ENCODE measurements around the gene FBXO3.
A peak's percentile ranks its signal among the peaks of the same experiment; 100 is the strongest.
"Not testable (repeated sequence)": the region's sequence is repeated elsewhere in the genome, so short reads cannot be mapped to it uniquely, and the experiment has no call there.

Gene FBXO3

GRCh38 chr11:33725496-33725895 lies 48.8 kb downstream of the FBXO3 start:
- no peak for DNase-seq

DNA sequence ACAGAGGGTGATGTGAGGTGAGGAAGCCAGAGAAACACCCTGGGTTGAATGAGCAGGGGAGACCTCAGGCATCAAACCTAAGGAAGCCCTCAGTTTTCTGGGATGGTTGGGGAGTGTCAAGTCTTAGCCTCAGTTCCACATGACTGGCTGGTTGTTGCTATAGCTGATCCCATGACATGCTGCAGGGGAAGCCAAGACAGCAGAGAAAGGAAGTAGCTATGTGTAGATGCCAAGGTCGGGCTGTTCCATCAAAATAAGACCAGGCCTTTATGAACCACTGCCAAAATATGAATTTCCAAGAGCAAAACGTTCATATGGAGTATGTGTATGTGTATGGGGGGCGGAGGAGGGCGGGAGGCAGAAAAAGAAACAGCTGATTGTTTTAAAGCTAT lies 49.7 kb downstream of the FBXO3 start:
- no peak for DNase-seq

DNA sequence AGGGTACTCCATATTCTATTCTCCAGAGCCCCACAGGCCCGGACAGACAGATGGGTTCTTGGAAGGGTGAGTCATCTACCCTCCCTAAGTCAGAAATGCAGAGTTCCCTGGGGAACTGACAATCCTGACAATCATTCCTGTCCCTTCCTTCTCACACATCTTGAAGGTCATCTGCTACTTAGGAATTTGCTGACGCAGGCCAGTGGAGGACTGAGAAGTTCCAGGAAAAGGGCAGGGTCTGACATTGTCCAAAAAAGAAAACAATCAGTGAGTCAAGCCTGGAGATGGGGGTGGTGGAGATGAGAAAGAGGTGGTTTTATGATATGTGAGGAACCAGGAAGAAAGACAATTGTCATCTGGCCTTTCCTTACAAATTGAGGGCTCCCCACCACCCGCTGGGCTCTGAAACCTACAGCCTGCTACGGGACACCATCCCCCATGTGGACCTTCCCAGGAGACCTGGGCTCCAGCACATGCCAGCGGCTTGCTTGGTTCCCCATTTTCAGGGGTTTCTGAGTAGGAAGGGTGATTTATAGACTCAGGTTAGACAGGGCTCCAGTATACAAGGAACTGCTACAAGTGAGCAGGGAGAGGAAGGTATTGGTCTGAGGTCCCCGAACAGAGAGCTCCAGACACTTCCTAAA lies 51.0 kb downstream of the FBXO3 start:
- no peak for DNase-seq

DNA sequence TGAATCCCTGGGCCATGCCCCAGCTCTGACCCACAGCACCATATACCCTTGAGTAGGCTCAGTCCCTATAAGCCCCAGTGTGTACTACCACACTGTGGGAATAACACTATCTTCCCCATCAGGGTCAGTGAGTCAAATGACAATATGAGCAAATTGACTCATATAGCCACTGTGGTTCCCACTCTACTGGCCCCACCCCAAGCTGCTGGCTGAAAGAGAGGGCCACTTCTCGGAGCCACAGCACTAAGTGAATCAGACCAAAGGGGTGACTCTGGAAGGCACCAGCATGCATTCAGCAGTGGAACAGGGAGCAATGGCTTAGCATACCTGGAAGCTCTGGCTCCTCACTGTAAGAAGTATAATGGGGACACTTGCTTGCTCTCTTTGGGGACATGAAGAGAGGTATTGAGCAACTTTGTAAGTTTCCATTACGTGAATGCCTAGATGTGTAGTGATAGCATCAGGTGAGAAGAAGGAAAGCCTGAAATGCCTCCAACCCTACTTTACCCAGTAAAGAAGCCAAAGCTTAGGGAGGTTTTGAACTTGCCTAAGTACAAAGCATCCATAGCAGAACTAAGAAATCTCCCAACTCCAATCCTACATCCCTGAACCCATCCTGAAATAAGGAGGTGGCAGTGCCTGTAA lies 51.6 kb downstream of the FBXO3 start:
- DNase-seq = peak; percentile 22

GRCh38 chr11:33721984-33722383 lies 52.3 kb downstream of the FBXO3 start:
- no peak for DNase-seq

DNA sequence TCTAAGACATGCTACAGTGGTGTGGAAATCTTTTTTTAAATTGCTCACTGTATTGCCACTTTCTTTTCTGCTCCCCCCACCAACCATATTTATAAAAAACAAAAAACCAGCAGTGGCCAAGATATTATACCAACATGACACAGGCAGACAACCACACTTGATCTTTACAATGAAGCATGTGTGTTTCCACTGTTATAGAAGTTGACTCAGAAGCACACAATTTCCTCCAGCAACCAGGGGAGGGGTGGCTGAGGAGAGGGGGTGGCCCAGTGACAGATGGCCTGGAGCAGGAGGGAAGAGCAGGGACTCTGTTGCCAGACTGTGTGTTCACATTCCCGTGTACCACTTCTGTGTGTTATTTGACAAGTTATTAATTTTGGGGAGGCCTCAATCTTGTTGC lies 52.9 kb downstream of the FBXO3 start:
- DNase-seq = no peak

DNA sequence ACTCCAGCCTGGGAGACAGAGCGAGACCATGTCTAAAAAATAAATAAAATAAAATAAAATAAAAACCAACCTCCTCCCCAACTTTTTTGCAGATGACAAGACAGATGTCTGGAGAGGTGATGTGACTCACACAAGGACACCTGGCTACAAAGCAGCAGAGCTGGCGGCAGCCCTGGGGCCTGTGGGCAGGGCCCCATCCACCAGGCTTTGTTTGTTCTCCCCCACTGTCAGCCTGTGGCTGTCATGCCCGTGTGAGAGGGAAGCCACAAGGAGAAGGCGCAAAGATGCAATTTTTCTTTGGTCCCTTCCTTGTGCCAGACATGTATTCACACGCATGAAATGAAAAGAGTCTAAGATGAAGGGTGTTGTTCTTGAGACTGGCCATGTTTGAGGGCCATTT lies 54.7 kb downstream of the FBXO3 start:
- DNase-seq = no peak

DNA sequence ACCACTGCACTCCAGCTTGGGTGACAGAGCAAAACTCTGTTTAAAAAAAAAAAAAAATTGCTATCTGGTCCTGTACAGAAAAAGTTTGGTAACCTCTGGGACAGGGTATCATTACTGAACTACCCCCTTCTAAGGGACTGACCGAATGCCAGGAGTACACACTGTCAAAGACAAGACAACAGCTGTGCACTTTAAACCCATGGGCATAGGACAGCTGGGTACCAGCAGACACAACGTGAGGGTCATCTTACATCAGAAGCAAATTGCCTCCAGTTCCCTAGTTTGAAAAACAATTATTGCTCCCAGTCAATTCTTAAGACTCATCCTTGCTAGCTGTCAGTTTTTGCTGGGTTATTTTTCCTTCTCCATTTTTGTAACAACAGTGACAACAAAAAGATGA lies 55.9 kb downstream of the FBXO3 start:
- no peak for DNase-seq

GRCh38 chr11:33716243-33716642 lies 58.1 kb downstream of the FBXO3 start:
- no peak for DNase-seq

GRCh38 chr11:33713856-33714398 lies 60.4 kb downstream of the FBXO3 start:
- no peak for DNase-seq

- DNase-seq = no peak
These were observed 61.0 kb downstream of the FBXO3 start for GRCh38 chr11:33713151-33713855.

- no peak for DNase-seq
These were observed 61.9 kb downstream of the FBXO3 start for GRCh38 chr11:33712436-33712835.

- no peak for DNase-seq
These were observed 64.9 kb downstream of the FBXO3 start for GRCh38 chr11:33709466-33709865.

GRCh38 chr11:33708985-33709384 lies 65.3 kb downstream of the FBXO3 start:
- DNase-seq = no peak

GRCh38 chr11:33707831-33708230 lies 66.5 kb downstream of the FBXO3 start:
- DNase-seq = not testable (repeated sequence)

DNA sequence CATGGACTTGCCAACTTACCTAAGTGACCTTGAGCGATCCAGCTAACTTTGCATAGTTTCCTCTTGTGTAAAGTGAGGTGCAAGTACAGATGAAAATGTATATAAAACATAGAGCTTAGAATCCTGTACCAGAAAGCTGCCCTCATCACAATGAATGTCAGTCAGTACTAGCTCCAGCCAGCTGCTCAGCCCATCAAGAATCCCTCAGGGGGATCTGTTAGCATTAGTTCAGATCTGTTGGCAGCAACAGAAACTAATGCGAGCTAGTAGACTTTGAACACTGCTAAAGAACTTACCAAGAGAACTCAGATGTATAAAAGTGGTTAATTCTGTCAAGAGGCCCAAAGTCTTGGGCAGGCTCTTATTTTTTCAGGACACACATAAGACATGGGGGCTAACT lies 67.4 kb downstream of the FBXO3 start:
- DNase-seq = no peak

- DNase-seq = no peak
These were observed 67.8 kb downstream of the FBXO3 start for GRCh38 chr11:33706546-33706945.

GRCh38 chr11:33704240-33705002 lies 69.9 kb downstream of the FBXO3 start:
- no peak for DNase-seq

GRCh38 chr11:33703788-33704187 lies 70.5 kb downstream of the FBXO3 start:
- no peak for DNase-seq

DNA sequence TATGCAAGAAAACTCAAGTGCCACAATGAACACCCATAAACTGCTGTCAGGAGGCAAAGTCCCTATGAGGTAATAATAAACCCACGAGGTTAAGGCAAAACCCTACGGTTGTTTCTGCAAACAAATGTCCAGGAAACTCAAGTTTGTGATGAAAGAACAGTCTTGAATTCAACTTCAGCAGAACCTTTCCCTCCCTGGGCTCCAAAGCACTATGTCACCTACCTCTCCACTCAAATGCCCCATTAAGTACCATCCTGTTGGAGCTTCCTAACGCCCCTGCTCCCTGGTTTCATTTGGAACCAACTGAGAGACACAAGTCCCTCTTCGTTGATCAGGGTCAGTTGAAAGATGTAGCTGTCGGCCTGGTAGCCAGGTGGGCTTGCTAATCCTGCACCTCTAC lies 71.1 kb downstream of the FBXO3 start:
- DNase-seq = no peak

DNA sequence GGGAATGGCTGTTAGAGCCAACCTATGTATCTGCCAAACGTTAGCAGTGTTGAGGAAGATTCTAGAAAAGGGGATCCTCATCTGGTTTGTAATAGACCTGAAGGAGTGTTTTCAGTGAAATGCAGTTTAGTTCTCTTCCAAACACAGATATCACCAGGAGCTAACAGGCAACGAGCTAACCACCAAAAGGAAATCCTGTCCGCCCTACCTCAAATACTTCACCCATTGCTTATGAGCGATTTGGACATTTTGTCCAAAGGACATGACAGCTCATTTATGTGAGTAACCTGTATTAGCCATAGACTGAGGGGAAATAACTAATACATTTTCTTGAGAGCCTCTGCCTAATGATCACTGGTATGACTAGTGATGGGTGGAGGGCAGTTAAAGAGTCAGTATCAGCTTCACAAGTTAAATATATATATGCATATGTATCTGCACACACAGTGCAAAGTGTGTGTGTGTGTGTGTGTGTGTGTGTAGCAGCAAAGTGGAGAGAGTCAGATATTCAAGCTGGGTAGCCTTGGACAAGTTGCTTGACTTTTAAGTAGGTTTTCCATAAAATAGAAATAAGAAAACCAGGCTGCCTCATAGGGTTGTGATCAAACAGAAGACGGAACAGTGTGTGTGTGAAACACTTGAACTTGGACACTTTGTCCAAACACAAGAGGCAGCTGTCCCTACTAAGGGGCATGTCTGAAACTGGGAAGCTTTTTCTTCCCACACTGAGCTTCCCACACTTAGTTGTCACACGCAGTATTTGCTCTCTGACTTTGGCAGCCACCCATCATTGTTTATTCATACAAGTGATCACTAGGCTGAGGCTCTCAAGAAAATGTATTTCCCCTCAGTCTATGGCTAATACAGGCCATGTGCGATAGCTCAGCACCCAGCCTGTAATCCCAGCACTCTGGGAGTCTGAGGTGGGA lies 72.8 kb downstream of the FBXO3 start:
- no peak for DNase-seq
